GM10248 (cell line): ENCODE data around the gene SMAD9.

Experiments used
- CTCF ChIA-PET: fragments of 300-600 bp; sonication (Branson Sonifier 250); formaldehyde crosslinking; extraction: SDS; loops from one replicate; lab custom pipeline; 2021; ENCODE audit warnings: antibody characterized with exemption; lab: Yijun Ruan, JAX
- POLR2A ChIA-PET: fragments of 350-650 bp; sonication (Branson Sonifier 250); formaldehyde crosslinking; extraction: SDS; loops from one replicate; lab custom pipeline; 2020; ENCODE audit warnings: antibody characterized with exemption; lab: Yijun Ruan, JAX
- DNase-seq: peaks from one replicate; pipeline ENCODE4 v3.0.0; 2012; ENCODE audit errors: extremely low spot score
- CTCF ChIP-seq: IDR thresholded peaks from 2 replicates; pipeline ENCODE4 v1.5.1; 2012; ENCODE audit warnings: mild to moderate bottlenecking, low read depth; ENCODE audit errors: extremely low read depth, missing control alignments, control extremely low read depth

SMAD9 gene

GRCh38 chr13:36950330-36950729 lies 30.3 kb upstream of the SMAD9 start:
- ChIA-PET POLR2A (no interaction called here), CTCF (no interaction called here)
- no peak for TF ChIP-seq CTCF
- DNase-seq = no peak

DNA sequence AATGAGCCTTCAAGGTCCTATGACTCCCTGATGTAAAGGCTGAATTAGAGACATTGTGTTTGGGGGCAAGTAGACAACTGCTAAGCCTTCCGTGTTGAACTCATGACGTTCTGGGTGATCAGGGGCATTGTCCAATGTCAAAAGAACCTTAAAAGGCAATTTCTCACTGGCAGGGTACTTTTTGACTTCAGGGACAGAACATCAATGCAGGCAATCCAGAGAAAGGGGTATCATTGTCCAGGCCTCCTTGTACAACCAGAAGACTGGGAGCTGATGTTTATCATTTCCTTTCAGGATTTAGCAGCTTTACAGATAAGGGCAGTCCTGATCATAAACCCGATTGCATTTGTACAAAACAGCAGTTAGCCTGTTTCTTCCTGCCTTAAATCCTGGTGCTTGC lies 25.0 kb upstream of the SMAD9 start:
- POLR2A ChIA-PET = no interaction called here
- DNase-seq = no peak
- CTCF ChIA-PET = no interaction called here
- no peak for TF ChIP-seq CTCF

DNA sequence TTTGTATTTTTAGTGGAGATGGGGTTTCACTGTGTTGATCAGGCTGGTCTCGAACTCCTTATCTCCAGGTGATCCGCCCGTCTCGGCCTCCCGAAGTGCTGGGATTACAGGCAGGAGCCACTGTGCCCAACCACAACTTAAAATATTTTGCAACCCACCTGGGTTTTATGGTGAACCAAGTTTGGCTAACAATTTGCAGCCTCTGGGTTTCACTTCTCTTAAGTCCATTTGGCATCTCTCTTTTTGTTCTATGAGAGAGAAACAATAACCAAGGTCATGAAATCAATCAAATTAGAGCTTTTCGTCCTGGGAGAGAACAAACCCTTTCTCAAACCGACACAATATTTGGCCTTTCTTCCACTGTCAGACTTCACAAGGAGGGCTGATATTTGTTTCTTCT lies 5.6 kb upstream of the SMAD9 start:
- ChIA-PET CTCF (no interaction called here), POLR2A (no interaction called here)
- DNase-seq = no peak
- no peak for TF ChIP-seq CTCF

GRCh38 chr13:36924001-36924400 lies 4.0 kb upstream of the SMAD9 start:
- ChIA-PET POLR2A (no interaction called here), CTCF (no interaction called here)
- DNase-seq = no peak
- no peak for TF ChIP-seq CTCF

DNA sequence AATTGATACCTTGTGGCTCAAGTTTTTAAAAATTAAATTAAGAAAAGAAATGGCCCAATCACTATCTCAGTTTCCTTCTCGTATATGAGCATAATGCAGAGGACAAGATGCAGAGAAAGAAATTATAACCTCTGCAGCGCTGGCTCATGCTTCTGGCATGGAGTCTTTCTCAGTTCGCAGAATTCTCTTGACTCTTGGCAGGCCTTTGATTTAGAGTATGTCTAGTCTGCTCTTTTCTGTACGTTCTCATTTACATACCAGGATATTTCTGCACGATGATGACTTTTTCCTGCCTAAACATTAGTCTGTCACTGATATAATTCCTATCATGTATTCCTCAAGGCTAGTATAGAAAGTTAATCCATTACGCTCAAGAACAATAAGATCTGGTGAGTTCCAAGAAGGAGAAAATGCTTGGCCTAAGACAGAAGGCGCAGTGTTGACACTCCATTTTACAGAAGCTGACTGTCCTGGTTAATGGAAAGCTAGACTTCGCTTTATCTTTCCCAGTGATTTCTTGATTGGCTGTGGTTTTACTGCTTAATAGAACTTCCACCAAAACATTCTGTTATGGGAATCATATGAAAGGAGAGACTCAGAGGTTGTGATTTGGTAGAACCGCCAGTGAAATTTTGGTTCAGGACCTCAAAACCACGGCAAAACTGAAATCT lies 1.7 kb upstream of the SMAD9 start:
- ChIA-PET CTCF (no interaction called here), POLR2A (no interaction called here)
- DNase-seq = no peak
- TF ChIP-seq CTCF = no peak

DNA sequence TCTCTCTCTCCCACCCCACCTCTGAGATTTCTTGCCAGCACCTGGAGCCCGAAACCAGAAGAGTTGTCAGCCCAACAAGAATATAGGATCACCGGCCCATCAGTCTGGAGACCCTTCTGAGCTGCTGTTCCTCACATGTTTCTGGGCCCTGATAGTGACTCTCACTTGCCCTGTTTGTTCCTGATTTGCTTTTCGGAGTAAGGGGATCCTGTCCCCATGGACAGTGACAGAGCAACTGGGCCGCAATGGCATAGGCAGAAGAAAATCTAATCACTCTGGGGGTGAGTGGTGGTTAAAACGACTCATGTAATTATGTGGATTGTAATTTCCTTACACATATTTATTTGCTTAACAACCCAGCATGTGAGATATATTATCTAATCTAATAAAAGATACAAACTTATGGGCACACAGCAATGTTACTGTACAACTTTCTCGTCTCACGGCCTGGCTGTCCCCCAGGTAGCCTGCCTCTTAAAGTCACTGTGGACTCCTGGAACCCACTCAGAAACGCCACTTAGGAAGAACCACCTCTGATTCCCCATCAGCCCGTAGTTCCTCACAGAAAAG lies 663 bp upstream of the SMAD9 start:
- TF ChIP-seq CTCF = no peak

More for the DNA sequence above, 663 bp upstream of the SMAD9 start:
- CTCF ChIA-PET = no interaction called here
- DNase-seq = no peak
- POLR2A ChIA-PET = no interaction called here
